GM12892 (cell line): ENCODE measurements around the gene OR2Z1.
"Not testable (repeated sequence)": the region's sequence is repeated elsewhere in the genome, so short reads cannot be mapped to it uniquely, and the experiment has no call there.

Experiments
- POLR2A ChIP-seq: IDR thresholded peaks from 2 replicates; pipeline ENCODE4 v1.6.1; 2011; ENCODE audit warnings: low read depth, low read length, control low read depth
- POLR2AphosphoS5 ChIP-seq: IDR thresholded peaks from 2 replicates; pipeline ENCODE4 v1.6.1; 2011; ENCODE audit warnings: low read depth, low read length, control low read depth

GRCh38 chr19:8705304-8705703 is 16.1 kb upstream of the OR2Z1 start:
- TF ChIP-seq POLR2AphosphoS5, POLR2A: not testable (repeated sequence)
